GM23248 (cell line): ENCODE measurements around the gene GLIS2. TPM values are rescaled to one million over a fixed set of nuclear protein-coding genes. Genes with fewer than 3 reads are reported as not detected.

Experiments
- DNase-seq: peaks from one replicate; pipeline ENCODE4 v3.0.0-alpha.2; 2015
- H2AFZ ChIP-seq: fragments of 200-600 bp; sonication (generic); 2 replicates; pipeline ENCODE4 v1.6.1; 2016; ENCODE audit warnings: antibody characterized with exemption
- H3F3A ChIP-seq: fragments of 200-600 bp; sonication (generic); 2 replicates; pipeline ENCODE4 v1.6.1; 2016; ENCODE audit warnings: mild to moderate bottlenecking, antibody characterized with exemption, mixed run types; ENCODE audit not compliant: insufficient read depth
- H3K27ac ChIP-seq: fragments of 200-600 bp; sonication (generic); 2 replicates; pipeline ENCODE4 v1.5.1; 2016; ENCODE audit warnings: mild to moderate bottlenecking
- H3K27me3 ChIP-seq: fragments of 200-600 bp; sonication (generic); replicated peaks from 2 replicates; pipeline ENCODE4 v1.6.1; 2016; ENCODE audit warnings: mild to moderate bottlenecking; ENCODE audit not compliant: insufficient read depth
- H3K36me3 ChIP-seq: fragments of 200-600 bp; sonication (generic); 2 replicates; pipeline ENCODE4 v1.6.1; 2016; ENCODE audit warnings: low read depth, mild to moderate bottlenecking
- H3K4me1 ChIP-seq: fragments of 200-600 bp; sonication (generic); 2 replicates; pipeline ENCODE4 v1.6.1; 2016; ENCODE audit warnings: mild to moderate bottlenecking; ENCODE audit not compliant: insufficient read depth
- H3K4me2 ChIP-seq: fragments of 200-600 bp; sonication (generic); one replicate; pipeline ENCODE4 v1.6.1; 2016; ENCODE audit warnings: mild to moderate bottlenecking; ENCODE audit not compliant: unreplicated experiment
- H3K4me3 ChIP-seq: fragments of 200-600 bp; sonication (generic); 2 replicates; pipeline ENCODE4 v1.5.1; 2016; ENCODE audit warnings: mild to moderate bottlenecking
- H3K79me2 ChIP-seq: fragments of 200-600 bp; sonication (generic); 2 replicates; pipeline ENCODE4 v1.6.1; 2016; ENCODE audit warnings: mild to moderate bottlenecking; ENCODE audit not compliant: insufficient read depth
- H3K9ac ChIP-seq: fragments of 200-600 bp; sonication (generic); 2 replicates; pipeline ENCODE4 v1.6.1; 2016; ENCODE audit warnings: mild to moderate bottlenecking
- H3K9me2 ChIP-seq: fragments of 200-600 bp; sonication (generic); 2 replicates; pipeline ENCODE4 v1.6.1; 2016; ENCODE audit warnings: mixed run types, mild to moderate bottlenecking, moderate library complexity; ENCODE audit not compliant: insufficient read depth
- H3K9me3 ChIP-seq: fragments of 200-600 bp; sonication (generic); one replicate; pipeline ENCODE4 v1.6.1; 2017; ENCODE audit warnings: low read depth
- H4K20me1 ChIP-seq: fragments of 200-600 bp; sonication (generic); 2 replicates; pipeline ENCODE4 v1.6.0; 2016; ENCODE audit not compliant: insufficient read depth
- EZH2 ChIP-seq: fragments of 200-600 bp; sonication (generic); IDR thresholded peaks from 2 replicates; pipeline ENCODE4 v1.6.1; 2018; ENCODE audit warnings: antibody characterized with exemption, mild to moderate bottlenecking; ENCODE audit not compliant: insufficient read depth, poor library complexity, severe bottlenecking
- EZH2phosphoT487 ChIP-seq: fragments of 200-600 bp; sonication (generic); IDR thresholded peaks from 2 replicates; pipeline ENCODE4 v1.6.1; 2018; ENCODE audit warnings: antibody characterized with exemption, moderate library complexity, mild to moderate bottlenecking, low read depth; ENCODE audit not compliant: insufficient read depth
- WGBS, 2 experiments: methylation state at CpG; one replicate each; pipeline ENCODE4 v1.1.6; 2015 to 2017; ENCODE audit warnings: low lambda C conversion rate in 2 of 2, low coverage in 1 of 2; ENCODE audit errors: missing lambda C conversion rate in 2 of 2; 5-methylcytosine and 5-hydroxymethylcytosine counted together
- in situ Hi-C: fragments of 300-500 bp; cut with MboI; formaldehyde crosslinking; loops from 2 replicates; pipeline ENCODE4 v1.15.0; 2020
- polyA plus RNA-seq: library from polyadenylated mRNA; unstranded; fragments of >200 nt; fragmentation: Nextera tagmentation; extraction: Ambion mirVana; gene quantifications from 2 replicates; pipeline ENCODE4 v1.2.1, GENCODE V29; 2016
- total RNA-seq: library from RNA; depleted of rRNA; stranded (reverse); fragments of >200 nt; shearing (Covaris generic); gene quantifications from 2 replicates; pipeline ENCODE4 v1.2.3, GENCODE V29; 2014

GLIS2 gene
- total and polyA plus RNA-seq, 2 experiments from 2014 or later, result 2.9 to 6.8 TPM

DNA sequence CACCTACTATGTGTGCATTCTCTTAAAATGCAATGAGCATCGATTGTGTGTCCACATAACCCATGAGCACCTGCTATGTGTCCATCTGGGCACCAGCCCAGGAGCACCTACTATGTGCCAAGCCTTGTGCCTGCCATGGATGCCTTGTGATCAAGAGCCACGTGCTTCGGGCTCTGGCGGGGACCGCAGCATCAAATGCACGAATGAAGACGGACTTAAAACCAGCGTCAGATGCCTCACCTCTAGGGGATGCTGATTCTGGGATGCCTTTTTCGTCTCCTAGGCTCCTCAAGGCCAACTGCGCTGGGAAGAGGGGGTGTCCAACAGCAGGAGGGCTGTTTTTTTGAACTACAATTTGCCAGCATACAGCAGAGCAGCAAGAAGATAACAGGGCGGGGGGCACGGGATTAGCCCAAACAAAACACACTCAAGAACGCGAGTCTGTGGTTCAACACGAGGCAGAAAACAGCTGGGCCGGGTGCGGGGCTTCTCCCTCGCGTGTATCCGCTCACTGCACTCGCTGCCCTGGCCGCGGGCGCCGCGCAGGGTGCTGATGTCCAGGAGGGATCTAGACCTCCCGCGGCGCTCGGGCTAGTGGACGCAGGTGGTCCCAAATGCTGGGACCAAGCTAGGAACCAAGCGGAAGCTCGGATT is 1.2 kb upstream of the GLIS2 start:
- H3K9me2 ChIP-seq, result no peaks in the 10 kb centered on the region
- H3K36me3 ChIP-seq, result no peaks in the 10 kb centered on the region
- H3F3A ChIP-seq, result peaks cover 10% of the 10 kb centered on the region
- H3K4me1 ChIP-seq, result peaks cover 17% of the 10 kb centered on the region
- in situ Hi-C loops, result no loop called here
- H3K4me2 ChIP-seq, result peak overlapping the region; percentile 75
- H3K27me3 ChIP-seq, result no peaks in the 10 kb centered on the region
- 3 to 4% methylated on average over 33 of the region's 33 CpGs for WGBS, 2 experiments
- peak overlapping the region; percentile 42 for H3K27ac ChIP-seq
- TF ChIP-seq EZH2 (no peak), EZH2phosphoT487 (no peak)
- peaks cover 34% of the 10 kb centered on the region for H3K79me2 ChIP-seq
- no peaks in the 10 kb centered on the region for H4K20me1 ChIP-seq
- peak; percentile 72 for DNase-seq
- H3K9me3 ChIP-seq, result no peaks in the 10 kb centered on the region
- H3K9ac ChIP-seq, result peak overlapping the region; percentile 76
- H3K4me3 ChIP-seq, result peak overlapping the region; percentile 72
- H2AFZ ChIP-seq, result peak overlapping the region; percentile 67

- peak; percentile 73 for DNase-seq
- H3K79me2 ChIP-seq, result peaks cover 50% of the 10 kb centered on the region
- H3K4me1 ChIP-seq, result peaks cover 17% of the 10 kb centered on the region
- peak overlapping the region; percentile 86 for H3K4me2 ChIP-seq
- peak overlapping the region; percentile 41; the same call in 1 of the 2 replicates for H2AFZ ChIP-seq
- no peaks in the 10 kb centered on the region for H3K36me3 ChIP-seq
- in situ Hi-C loops, result no loop called here
- no peaks in the 10 kb centered on the region for H3K9me3 ChIP-seq
- no peaks in the 10 kb centered on the region for H4K20me1 ChIP-seq
- no peak for TF ChIP-seq EZH2phosphoT487
- TF ChIP-seq EZH2, result no peak
- no peaks in the 10 kb centered on the region for H3K27me3 ChIP-seq
- H3K9me2 ChIP-seq, result no peaks in the 10 kb centered on the region
- H3K27ac ChIP-seq, result peak overlapping the region; percentile 40
- 0 to 3% methylated on average over 14 to 73 of the region's 93 CpGs for WGBS, 2 experiments
- H3F3A ChIP-seq, result peaks cover 5% of the 10 kb centered on the region; the same call in 1 of the 2 replicates
- peak overlapping the region; percentile 88 for H3K4me3 ChIP-seq
- peak overlapping the region; percentile 78 for H3K9ac ChIP-seq
Observed at GRCh38 chr16:4316108-4316863, 419 bp downstream of the GLIS2 start.

DNA sequence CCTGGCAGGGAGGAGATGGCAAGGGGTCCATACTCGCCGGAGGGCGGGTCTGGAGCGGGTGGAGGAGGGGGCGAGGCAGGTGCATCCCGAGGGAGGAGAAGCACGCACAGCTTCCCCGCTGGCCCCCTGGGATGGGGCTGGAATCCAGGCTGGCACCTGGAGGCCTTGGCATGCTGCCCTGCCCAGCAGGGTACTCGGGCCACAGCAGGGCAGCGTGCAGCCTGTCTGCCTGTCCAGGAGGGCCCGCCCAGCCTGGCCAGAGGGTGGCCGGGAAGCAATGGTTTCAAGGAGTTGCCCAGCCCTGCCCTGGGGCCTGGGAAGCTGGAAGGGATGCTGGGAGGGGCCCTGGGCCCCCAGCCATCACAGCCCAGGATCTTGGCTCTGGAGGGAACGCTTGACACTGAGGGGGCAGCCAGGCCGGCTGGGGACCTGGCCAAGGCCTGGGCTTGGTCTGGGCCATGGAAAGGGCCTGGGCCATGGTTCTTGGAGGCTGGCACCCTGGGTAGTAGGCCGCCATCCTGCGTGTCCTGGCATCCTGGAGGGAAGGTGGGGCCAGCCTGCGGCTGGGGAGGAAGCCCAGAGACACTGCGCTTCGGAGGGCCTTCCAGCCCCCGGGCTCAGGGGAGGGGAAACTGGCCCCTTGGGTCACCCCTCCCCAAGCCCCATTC is 1.1 kb downstream of the GLIS2 start:
- H3K9ac ChIP-seq, result peak overlapping the region; percentile 78
- H2AFZ ChIP-seq, result peak overlapping the region; percentile 41; the same call in 1 of the 2 replicates
- peaks cover 17% of the 10 kb centered on the region for H3K4me1 ChIP-seq
- peaks cover 5% of the 10 kb centered on the region; the same call in 1 of the 2 replicates for H3F3A ChIP-seq
- in situ Hi-C loops, result no loop called here
- 7 to 9% methylated on average over 15 to 16 of the region's 20 CpGs for WGBS, 2 experiments
- no peaks in the 10 kb centered on the region for H3K9me2 ChIP-seq
- TF ChIP-seq EZH2phosphoT487 (no peak), EZH2 (no peak)
- H4K20me1 ChIP-seq, result no peaks in the 10 kb centered on the region
- H3K79me2 ChIP-seq, result peaks cover 58% of the 10 kb centered on the region
- H3K36me3 ChIP-seq, result no peaks in the 10 kb centered on the region
- DNase-seq, result peak; percentile 73
- peak overlapping the region; percentile 40 for H3K27ac ChIP-seq
- peak overlapping the region; percentile 86 for H3K4me2 ChIP-seq
- H3K27me3 ChIP-seq, result no peaks in the 10 kb centered on the region
- H3K9me3 ChIP-seq, result no peaks in the 10 kb centered on the region
- peak overlapping the region; percentile 88 for H3K4me3 ChIP-seq
